Activated T-cell treated with anti-CD3 and anti-CD28 coated beads for 1 hour (primary cell): ENCODE results near the gene FAM53B.
A peak's percentile ranks its signal among the peaks of the same experiment; 100 is the strongest.

ENCODE experiments used
- DNase-seq: peaks from one replicate; pipeline ENCODE4 v3.0.0-alpha.2; 2020; ENCODE audit warnings: low read depth

Gene FAM53B

GRCh38 chr10:124645467-124646095 lies 98.6 kb downstream of the FAM53B start:
- no peak for DNase-seq

- no peak for DNase-seq
Observed at GRCh38 chr10:124644771-124645415, 99.3 kb downstream of the FAM53B start.

- no peak for DNase-seq
Observed at GRCh38 chr10:124644236-124644635, 99.9 kb downstream of the FAM53B start.

- DNase-seq: no peak
Observed at GRCh38 chr10:124643330-124644009, 100.7 kb downstream of the FAM53B start.

- DNase-seq: no peak
Observed at GRCh38 chr10:124642088-124642710, 102.0 kb downstream of the FAM53B start.

- DNase-seq: no peak
Observed at GRCh38 chr10:124641282-124642087, 102.7 kb downstream of the FAM53B start.

GRCh38 chr10:124640538-124641231 lies 103.5 kb downstream of the FAM53B start:
- no peak for DNase-seq

GRCh38 chr10:124640056-124640455 lies 104.1 kb downstream of the FAM53B start:
- no peak for DNase-seq

- DNase-seq: no peak
Observed at GRCh38 chr10:124639646-124640045, 104.5 kb downstream of the FAM53B start.

- no peak for DNase-seq
Observed at GRCh38 chr10:124639206-124639605, 105.0 kb downstream of the FAM53B start.

- DNase-seq: no peak
Observed at GRCh38 chr10:124637746-124638145, 106.4 kb downstream of the FAM53B start.

GRCh38 chr10:124637091-124637700 lies 107.0 kb downstream of the FAM53B start:
- no peak for DNase-seq

- no peak for DNase-seq
Observed at GRCh38 chr10:124636271-124636995, 107.7 kb downstream of the FAM53B start.

GRCh38 chr10:124632566-124632965 lies 111.6 kb downstream of the FAM53B start:
- DNase-seq: no peak

GRCh38 chr10:124632064-124632531 lies 112.1 kb downstream of the FAM53B start:
- peak; percentile 41 for DNase-seq

- no peak for DNase-seq
Observed at GRCh38 chr10:124630551-124630950, 113.6 kb downstream of the FAM53B start.

GRCh38 chr10:124629842-124630241 lies 114.3 kb downstream of the FAM53B start:
- DNase-seq: no peak

GRCh38 chr10:124629415-124629814 lies 114.8 kb downstream of the FAM53B start:
- DNase-seq: no peak

GRCh38 chr10:124628676-124629021 lies 115.5 kb downstream of the FAM53B start:
- no peak for DNase-seq
